Nephron progenitor cell (in vitro differentiated cells): ENCODE data around the gene B9D1.

Experiments
- DNase-seq: peaks from one replicate; pipeline ENCODE4 v3.0.0; 2021
- H3K27ac Mint-ChIP-seq: 2 replicates; pipeline ENCODE4 v1.8.0; 2021; ENCODE audit warnings: mild to moderate bottlenecking, moderate library complexity, mixed read lengths
- H3K27me3 Mint-ChIP-seq: 2 replicates; pipeline ENCODE4 v1.8.0; 2021; ENCODE audit warnings: mild to moderate bottlenecking, low read depth, mixed read lengths; ENCODE audit not compliant: poor library complexity
- H3K36me3 Mint-ChIP-seq: 2 replicates; pipeline ENCODE4 v1.8.0; 2021; ENCODE audit warnings: low read depth, mixed read lengths
- H3K4me1 Mint-ChIP-seq: 2 replicates; pipeline ENCODE4 v1.8.0; 2021; ENCODE audit warnings: mixed read lengths
- H3K4me3 Mint-ChIP-seq: 2 replicates; pipeline ENCODE4 v1.8.0; 2021; ENCODE audit warnings: mild to moderate bottlenecking, moderate library complexity, mixed read lengths
- H3K9me3 Mint-ChIP-seq: 2 replicates; pipeline ENCODE4 v1.8.0; 2021; ENCODE audit warnings: mild to moderate bottlenecking, moderate library complexity, mixed read lengths
- CTCF ChIP-seq: fragments of 200-600 bp; sonication (generic); IDR thresholded peaks from 2 replicates; pipeline ENCODE4 v1.5.0; 2021; ENCODE audit warnings: antibody characterized with exemption

The B9D1 gene

GRCh38 chr17:19341641-19342610 is 20.6 kb downstream of the B9D1 start:
- Mint-ChIP-seq H3K36me3 (no peaks in the 10 kb centered on the region), H3K27ac (peak overlapping the region; percentile 92), H3K9me3 (no peaks in the 10 kb centered on the region), H3K4me3 (peak overlapping the region; percentile 10), H3K4me1 (peaks cover 63% of the 10 kb centered on the region), H3K27me3 (peaks cover 4% of the 10 kb centered on the region)
- DNase-seq: no peak
- TF ChIP-seq CTCF: no peak

- H3K9me3 Mint-ChIP-seq: no peaks in the 10 kb centered on the region
- H3K4me3 Mint-ChIP-seq: no peak overlapping the region
- H3K27me3 Mint-ChIP-seq: peaks cover 4% of the 10 kb centered on the region
- H3K4me1 Mint-ChIP-seq: peaks cover 60% of the 10 kb centered on the region
- H3K27ac Mint-ChIP-seq: peak overlapping the region; percentile 92
- DNase-seq: no peak
- TF ChIP-seq CTCF: no peak
- H3K36me3 Mint-ChIP-seq: no peaks in the 10 kb centered on the region
Measured at GRCh38 chr17:19341211-19341631, 21.3 kb downstream of the B9D1 start.

GRCh38 chr17:19339341-19339815 is 23.1 kb downstream of the B9D1 start:
- no peak for TF ChIP-seq CTCF
- DNase-seq: no peak
- Mint-ChIP-seq H3K27ac (peak overlapping the region; percentile 62), H3K36me3 (peaks cover 3% of the 10 kb centered on the region), H3K9me3 (no peaks in the 10 kb centered on the region), H3K4me1 (peaks cover 57% of the 10 kb centered on the region), H3K27me3 (peaks cover 4% of the 10 kb centered on the region), H3K4me3 (no peak overlapping the region)

DNA sequence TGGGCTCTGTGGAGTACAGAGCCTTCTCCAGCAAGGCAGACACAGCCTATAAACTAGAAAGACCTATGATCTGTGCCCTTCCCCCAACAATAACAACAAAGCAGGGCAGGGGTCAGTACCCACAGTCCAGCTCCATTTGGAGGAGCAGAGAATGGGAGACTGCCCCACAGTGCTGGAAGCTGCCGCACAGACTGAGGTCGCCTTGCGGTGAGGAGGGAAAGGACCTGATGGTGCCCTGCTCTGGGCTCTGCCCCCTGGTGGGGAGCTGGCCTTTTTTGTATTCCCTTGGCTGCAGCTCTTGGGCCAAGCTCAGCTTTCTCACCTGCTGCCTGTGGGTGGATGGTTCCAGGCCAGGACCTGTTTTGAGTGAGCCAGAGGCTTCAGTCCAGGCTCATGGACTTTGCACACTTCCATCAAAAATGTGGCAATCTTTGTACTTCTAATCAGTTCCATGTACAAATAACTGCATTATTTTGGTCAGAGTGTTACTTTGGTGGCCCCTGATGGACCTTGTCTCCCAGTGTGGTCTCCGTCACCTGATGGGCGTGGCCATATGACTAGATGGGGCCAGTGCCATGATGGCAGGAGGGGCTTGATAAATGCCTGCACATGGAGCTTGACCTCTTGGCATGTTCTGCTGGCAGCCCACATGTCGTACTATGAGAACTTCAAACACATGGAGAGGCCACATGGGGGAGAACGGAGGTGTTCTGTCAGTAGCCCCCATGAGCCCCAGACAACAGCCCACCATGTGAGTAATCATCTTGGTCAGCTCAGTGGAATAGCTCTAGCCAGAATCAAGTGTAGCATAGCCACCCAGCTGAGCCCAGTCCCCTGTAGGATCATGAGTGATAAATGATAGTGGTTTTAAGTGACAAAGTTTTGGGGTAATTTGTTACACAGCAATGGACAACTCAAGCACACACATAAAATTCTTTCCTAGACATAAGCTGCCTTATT is 24.2 kb downstream of the B9D1 start:
- peak; percentile 61 for DNase-seq

DNA sequence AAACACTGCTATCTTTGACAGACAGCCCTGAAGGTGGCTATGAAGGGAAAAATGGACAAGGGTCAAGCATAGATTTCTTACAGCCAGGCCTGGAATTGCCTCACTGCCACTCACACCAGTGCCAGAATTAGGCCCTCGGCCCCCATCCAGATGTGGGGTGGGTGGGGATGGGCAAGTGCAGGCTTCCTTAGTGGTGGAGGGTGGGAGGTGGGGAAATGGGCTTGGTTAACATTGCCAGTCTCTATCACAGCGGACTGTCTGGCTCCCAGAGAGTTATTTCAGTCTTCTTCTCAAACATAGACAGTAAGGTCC is 24.9 kb downstream of the B9D1 start:
- Mint-ChIP-seq H3K36me3 (peaks cover 6% of the 10 kb centered on the region), H3K27ac (peak overlapping the region; percentile 20), H3K27me3 (peaks cover 4% of the 10 kb centered on the region), H3K4me3 (no peak overlapping the region), H3K4me1 (peaks cover 59% of the 10 kb centered on the region), H3K9me3 (no peaks in the 10 kb centered on the region)
- no peak for TF ChIP-seq CTCF
- no peak for DNase-seq

More for the DNA sequence above, 24.2 kb downstream of the B9D1 start:
- peaks cover 57% of the 10 kb centered on the region for H3K4me1 Mint-ChIP-seq
- TF ChIP-seq CTCF: peak; percentile 58
- peaks cover 3% of the 10 kb centered on the region for H3K36me3 Mint-ChIP-seq
- H3K9me3 Mint-ChIP-seq: no peaks in the 10 kb centered on the region
- H3K27me3 Mint-ChIP-seq: peaks cover 4% of the 10 kb centered on the region
- peak overlapping the region; percentile 64 for H3K27ac Mint-ChIP-seq
- H3K4me3 Mint-ChIP-seq: no peak overlapping the region
